GM18951 (cell line): Measurements from ENCODE around the gene GABRG3.

Experiments used
- POLR2A ChIP-seq: IDR thresholded peaks from 4 replicates; pipeline ENCODE4 v1.6.1; 2011; ENCODE audit warnings: mild to moderate bottlenecking; ENCODE audit not compliant: insufficient read length, insufficient read depth; ENCODE audit errors: extremely low read depth
- in situ Hi-C: fragments of 300-500 bp; cut with MboI; formaldehyde crosslinking; loops from one replicate; pipeline ENCODE4 v1.12.0; 2022; ENCODE audit warnings: low sequenced_read_pairs, mixed read lengths, inconsistent platforms; ENCODE audit not compliant: unreplicated experiment

GABRG3 gene

DNA sequence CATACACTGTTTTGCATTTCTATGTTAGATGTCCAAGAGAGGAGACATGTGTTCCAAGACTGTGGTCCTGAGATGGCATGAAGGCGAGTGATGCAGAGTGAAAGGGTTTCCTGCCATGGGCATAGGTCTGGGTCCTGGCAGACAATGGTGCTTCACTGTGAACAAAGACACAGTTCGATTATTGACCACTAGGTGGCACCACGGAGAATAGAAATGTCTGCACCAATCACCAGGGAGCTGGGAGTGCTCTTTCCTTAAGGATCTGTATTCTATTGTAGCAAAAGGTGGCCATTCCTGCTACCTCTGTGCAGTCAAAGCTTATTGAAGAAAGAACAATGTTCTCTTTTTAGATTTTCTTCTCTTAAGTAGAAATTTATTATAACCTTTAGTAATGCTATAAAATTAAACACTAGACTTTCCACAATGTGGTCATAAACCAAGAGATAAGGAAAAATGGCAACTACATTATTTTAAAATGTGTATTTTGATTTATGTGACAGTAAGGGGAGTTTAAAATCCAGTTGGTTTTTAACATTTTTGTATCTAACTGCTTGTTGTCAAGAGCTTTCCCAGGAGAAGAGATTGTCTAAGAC, 88.7 kb downstream of the GABRG3 start:
- in situ Hi-C loops, result no loop called here
- TF ChIP-seq POLR2A, result no peak

DNA sequence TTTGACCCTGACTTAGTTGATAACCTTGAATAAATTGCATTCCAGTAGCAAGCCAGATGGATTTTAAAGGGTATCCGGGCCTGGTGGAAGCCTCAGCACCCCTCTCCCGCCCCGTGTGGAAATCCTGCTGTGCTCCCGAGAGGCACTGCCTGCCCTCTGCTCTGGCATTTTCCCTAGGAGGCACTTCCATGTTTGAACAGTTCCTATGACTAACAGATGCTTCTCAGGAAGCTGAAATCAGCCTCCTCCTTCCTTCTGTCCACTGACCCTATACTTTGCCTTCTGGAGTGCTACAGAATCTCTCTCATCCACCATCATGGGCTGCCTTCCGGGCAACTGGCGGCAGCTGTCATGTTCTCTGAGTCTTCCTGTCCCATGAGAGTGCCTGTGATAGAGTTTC, 90.8 kb downstream of the GABRG3 start:
- no peak for TF ChIP-seq POLR2A
- in situ Hi-C loops, result no loop called here

GRCh38 chr15:27062951-27063350, 92.0 kb downstream of the GABRG3 start:
- TF ChIP-seq POLR2A, result no peak
- in situ Hi-C loops, result no loop called here

GRCh38 chr15:27064080-27064479, 93.1 kb downstream of the GABRG3 start:
- no peak for TF ChIP-seq POLR2A

GRCh38 chr15:27065151-27065550, 94.2 kb downstream of the GABRG3 start:
- in situ Hi-C loops, result no loop called here
- no peak for TF ChIP-seq POLR2A

More at GRCh38 chr15:27064080-27064479, 93.1 kb downstream of the GABRG3 start:
- in situ Hi-C loops, result no loop called here

GRCh38 chr15:27065785-27066184, 94.8 kb downstream of the GABRG3 start:
- in situ Hi-C loops, result no loop called here
- TF ChIP-seq POLR2A, result no peak

GRCh38 chr15:27066446-27066845, 95.5 kb downstream of the GABRG3 start:
- in situ Hi-C loops, result no loop called here

DNA sequence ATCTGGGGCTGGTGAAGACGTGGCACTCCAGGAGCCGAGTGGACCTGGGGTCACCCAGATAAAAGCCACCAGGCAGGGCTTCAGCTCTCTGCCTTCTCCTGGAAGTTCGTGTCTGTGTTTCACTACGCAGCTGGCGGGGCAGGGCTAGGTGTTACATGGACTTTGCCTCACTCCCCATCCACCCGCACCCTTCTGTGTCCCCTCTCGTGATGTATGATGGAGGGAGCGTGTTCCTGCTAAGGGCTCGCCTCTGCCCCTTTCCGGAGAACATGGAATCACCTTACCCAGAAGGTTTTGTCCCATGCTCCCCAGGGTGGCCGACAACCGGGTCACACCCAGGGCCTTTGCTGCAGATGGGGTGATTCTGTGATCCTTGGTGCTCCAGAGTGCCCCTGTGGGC, 96.2 kb downstream of the GABRG3 start:
- in situ Hi-C loops, result no loop called here
- no peak for TF ChIP-seq POLR2A

More at GRCh38 chr15:27066446-27066845, 95.5 kb downstream of the GABRG3 start:
- TF ChIP-seq POLR2A, result no peak

DNA sequence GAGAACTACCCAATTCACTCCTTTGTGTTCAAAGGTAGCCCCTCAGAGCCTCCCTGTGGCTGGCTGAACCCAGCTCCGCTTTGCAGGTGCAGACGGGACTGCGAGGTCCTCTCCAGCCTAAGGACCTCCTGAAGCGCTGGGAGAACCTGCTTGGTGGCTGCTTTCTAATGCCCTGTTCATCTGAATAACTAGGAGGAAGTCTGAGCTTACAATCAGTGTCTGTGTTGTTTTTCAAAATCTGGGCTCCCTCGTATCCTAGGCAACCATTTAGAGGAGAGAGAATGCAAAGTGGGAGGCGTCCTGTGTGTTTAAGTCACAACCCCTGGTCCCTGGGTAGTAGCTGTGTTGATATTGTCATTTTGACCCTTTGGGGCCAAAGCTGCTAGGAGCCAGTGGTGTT, 99.9 kb downstream of the GABRG3 start:
- in situ Hi-C loops, result no loop called here
- no peak for TF ChIP-seq POLR2A

DNA sequence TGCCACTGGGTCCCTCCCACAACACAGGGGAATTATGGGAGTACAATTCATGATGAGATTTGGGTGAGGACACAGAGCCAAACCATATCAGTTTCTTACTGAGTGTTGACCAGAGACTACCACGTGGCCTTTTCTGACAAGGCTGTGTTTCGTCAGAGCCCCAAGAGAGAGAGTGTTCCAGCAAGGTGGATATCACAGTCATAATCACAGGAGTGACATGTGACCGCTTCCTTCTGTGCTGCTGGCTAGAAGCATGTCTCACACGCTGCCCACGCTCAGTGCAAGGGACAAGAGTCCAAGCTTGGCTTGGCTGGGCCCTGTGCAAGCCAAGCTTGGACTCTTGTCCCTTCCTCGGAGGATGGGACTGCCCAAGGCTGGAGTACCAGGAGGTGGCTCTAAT, 103.2 kb downstream of the GABRG3 start:
- TF ChIP-seq POLR2A, result no peak
- in situ Hi-C loops, result no loop called here

DNA sequence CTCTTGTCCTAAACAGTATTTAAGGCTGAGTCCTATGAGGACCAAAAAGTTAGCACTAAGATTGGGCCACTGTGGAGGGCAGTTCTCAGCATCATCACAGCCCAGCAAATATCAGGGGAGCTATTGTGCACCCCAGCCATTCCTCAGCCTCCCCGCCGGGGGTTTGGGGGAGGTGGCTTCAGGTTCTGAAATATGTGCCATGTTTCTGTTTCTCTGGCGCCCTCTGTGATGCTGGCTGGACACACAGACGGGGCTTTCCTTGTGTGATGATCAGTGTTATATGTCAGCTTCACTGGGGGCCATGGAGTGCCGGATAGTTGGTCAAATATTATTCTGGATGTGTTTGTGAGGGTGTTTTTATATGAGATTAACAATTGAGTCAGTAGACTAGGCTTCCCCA, 106.8 kb downstream of the GABRG3 start:
- no peak for TF ChIP-seq POLR2A
- in situ Hi-C loops, result no loop called here

DNA sequence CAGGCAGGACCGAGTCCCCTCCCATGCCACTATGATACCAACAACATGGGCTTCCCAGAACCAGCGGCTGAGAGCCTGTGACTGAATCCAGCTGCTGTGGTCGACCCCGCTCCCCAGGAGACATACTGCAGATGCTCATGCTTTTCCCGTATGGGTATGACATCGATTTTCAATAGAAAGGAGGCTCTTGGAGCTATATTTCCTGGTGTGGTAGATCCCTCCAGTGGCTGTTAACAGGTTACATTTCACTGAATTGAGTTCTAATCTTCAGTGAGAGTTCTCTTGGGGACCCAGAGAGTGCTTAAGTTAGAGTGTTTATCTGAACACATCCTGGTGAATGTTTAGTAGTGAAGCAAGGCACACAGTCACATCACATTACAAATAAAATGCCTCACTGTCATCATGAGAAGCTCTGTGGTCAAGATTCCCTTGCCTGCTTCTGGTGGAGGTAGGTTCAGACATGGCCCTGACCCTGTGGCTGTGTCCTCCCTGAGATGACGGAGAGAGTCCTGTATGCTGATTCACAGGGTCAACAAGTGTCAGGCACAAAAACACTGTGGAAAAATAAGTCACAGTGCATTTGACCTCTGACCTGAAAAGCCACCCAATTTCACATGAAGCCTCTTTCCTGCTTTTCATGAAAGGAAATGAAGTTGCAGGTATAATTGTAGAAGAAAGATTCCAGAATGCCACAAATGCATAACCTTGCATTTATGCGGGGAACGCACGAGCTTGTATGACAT, 110.9 kb downstream of the GABRG3 start:
- in situ Hi-C loops, result no loop called here
- TF ChIP-seq POLR2A, result no peak

DNA sequence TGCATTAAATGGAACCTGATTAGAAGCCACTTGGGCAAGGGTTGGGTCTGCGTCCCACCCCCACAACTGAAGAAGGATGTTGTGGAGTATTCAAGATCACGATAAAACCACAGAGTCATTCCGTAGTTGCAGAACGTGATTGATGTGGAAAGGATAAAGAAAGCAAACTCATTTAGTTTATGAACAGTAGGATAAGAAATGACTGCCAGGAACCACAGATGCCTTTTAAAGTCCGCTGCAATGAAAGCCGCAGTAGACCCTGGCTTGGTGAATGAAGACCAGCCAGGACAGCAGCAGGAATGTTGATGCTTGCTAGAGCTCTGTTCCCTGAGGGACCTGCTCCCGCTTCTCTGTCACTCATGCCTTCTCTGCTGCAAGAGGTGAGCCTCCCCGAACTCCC, 111.5 kb downstream of the GABRG3 start:
- in situ Hi-C loops, result no loop called here
- TF ChIP-seq POLR2A, result no peak

GRCh38 chr15:27084844-27085243, 113.9 kb downstream of the GABRG3 start:
- TF ChIP-seq POLR2A, result no peak
- in situ Hi-C loops, result no loop called here

DNA sequence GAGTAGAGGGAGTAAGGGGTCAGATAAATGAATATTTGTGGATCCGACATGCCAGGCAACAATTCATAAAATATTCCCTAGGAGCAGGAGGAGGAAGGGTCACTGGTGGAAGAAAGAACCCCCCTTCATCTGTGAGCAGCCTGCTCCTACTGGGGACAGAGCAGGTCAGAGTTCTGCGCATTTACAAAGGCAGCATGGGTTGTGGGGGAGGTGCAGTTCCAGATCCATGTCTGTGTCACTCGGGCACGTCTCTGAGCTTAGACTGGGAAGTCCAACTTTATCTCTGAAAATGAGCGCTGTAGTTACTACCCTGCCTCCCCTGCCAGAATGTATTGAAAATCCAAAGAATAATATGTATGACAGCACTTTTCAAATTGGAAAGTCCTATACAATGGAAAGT, 115.2 kb downstream of the GABRG3 start:
- TF ChIP-seq POLR2A, result no peak
- in situ Hi-C loops, result no loop called here

- no peak for TF ChIP-seq POLR2A
- in situ Hi-C loops, result no loop called here
Measured at GRCh38 chr15:27086805-27087204, 115.8 kb downstream of the GABRG3 start.
